WTC11 (cell line): ENCODE data around the gene MPEG1.

ENCODE experiments used
- CTCF ChIP-seq: fragments of 200-600 bp; IDR thresholded peaks from 2 replicates; pipeline ENCODE4 v1.8.0; 2022; ENCODE audit warnings: antibody characterized with exemption
- ELF4 ChIP-seq: sonication (generic); formaldehyde crosslinking; IDR thresholded peaks from 2 replicates; pipeline ENCODE4 v1.8.1; 2022; ENCODE audit warnings: low read depth, mild to moderate bottlenecking, moderate library complexity, missing genetic modification reagents
- FOXK1 ChIP-seq: sonication (generic); formaldehyde crosslinking; IDR thresholded peaks from 2 replicates; pipeline ENCODE4 v1.8.0; 2022; ENCODE audit warnings: mild to moderate bottlenecking, moderate library complexity, missing genetic modification reagents
- NR2C2 ChIP-seq: sonication (generic); formaldehyde crosslinking; IDR thresholded peaks from 2 replicates; pipeline ENCODE4 v1.8.0; 2022; ENCODE audit warnings: mild to moderate bottlenecking, missing genetic modification reagents
- ZNF219 ChIP-seq: sonication (generic); formaldehyde crosslinking; IDR thresholded peaks from 2 replicates; pipeline ENCODE4 v1.8.0; 2023; ENCODE audit warnings: missing genetic modification reagents, mild to moderate bottlenecking, borderline replicate concordance
- ZNF232 ChIP-seq: sonication (generic); formaldehyde crosslinking; IDR thresholded peaks from 2 replicates; pipeline ENCODE4 v1.8.0; 2022; ENCODE audit warnings: mild to moderate bottlenecking, missing genetic modification reagents
- ZNF263 ChIP-seq: sonication (generic); formaldehyde crosslinking; IDR thresholded peaks from 2 replicates; pipeline ENCODE4 v1.8.1; 2022; ENCODE audit warnings: low read depth, mild to moderate bottlenecking, moderate library complexity, missing genetic modification reagents
- ZNF317 ChIP-seq: sonication (generic); formaldehyde crosslinking; IDR thresholded peaks from 2 replicates; pipeline ENCODE4 v1.8.1; 2023; ENCODE audit warnings: low read depth, mild to moderate bottlenecking, moderate library complexity, missing genetic modification reagents, borderline replicate concordance
- TF ChIP-seq, protein P1 (sequence below): fragments of 250-450 bp; sonication (Bioruptor Pico); conservative IDR thresholded peaks from 2 replicates; pipeline ENCODE4 v1.9.0; 2021; ENCODE audit warnings: mild to moderate bottlenecking
- TF ChIP-seq, protein P2 (sequence below): sonication (generic); formaldehyde crosslinking; IDR thresholded peaks from 2 replicates; pipeline ENCODE4 v1.8.0; 2022; ENCODE audit warnings: mild to moderate bottlenecking, missing genetic modification reagents
- TF ChIP-seq, protein P3 (sequence below): sonication (generic); formaldehyde crosslinking; IDR thresholded peaks from 2 replicates; pipeline ENCODE4 v1.8.1; 2023; ENCODE audit warnings: mild to moderate bottlenecking, missing genetic modification reagents, moderate library complexity

GRCh38 chr11:59201353-59201752, 11.4 kb downstream of the MPEG1 start:
- TF ChIP-seq CTCF (0 out of 2 replicates have a peak, but pooled peaks have one; percentile 15), NR2C2 (CRISPR knock-in tag) (no peak), ZNF219 (no peak), ZNF263 (CRISPR knock-in tag) (no peak), ELF4 (no peak), ZNF232 (CRISPR knock-in tag) (no peak), ZNF317 (CRISPR knock-in tag) (no peak), FOXK1 (CRISPR knock-in tag) (no peak)
- TF ChIP-seq, protein P1, sequence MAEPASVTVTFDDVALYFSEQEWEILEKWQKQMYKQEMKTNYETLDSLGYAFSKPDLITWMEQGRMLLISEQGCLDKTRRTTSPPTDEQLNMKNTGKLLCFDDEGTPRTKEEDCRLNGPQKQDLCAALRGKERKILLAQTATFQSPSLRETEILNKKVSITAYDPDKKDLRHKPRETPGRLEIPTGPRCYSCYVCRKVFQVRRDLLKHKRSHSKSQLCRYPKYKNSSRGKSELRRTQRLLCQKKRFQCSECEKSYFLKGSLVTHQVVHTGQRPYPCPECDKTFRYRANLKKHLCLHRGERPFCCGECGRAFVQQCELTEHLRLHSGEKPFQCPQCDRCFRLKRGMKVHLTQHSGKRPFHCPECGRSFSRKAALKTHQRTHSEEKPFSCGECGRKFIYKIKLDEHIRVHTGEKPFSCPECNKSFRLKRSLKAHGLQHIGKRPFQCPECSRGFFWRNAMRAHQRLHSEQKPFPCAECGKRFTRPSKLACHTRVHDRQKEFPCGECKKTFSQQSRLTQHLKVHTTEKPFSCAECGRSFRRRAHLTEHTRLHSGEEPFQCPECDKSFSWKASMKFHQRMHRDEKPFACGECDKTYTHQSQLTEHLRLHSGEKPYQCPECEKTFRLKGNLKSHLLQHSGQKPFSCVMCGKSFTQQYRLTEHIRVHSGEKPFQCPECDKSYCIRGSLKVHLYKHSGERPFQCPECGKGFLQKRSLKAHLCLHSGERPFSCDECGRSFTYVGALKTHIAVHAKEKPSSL (CRISPR knock-in tag), result no peak
- TF ChIP-seq, protein P2, sequence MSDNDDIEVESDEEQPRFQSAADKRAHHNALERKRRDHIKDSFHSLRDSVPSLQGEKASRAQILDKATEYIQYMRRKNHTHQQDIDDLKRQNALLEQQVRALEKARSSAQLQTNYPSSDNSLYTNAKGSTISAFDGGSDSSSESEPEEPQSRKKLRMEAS (CRISPR knock-in tag), result no peak
- TF ChIP-seq, protein P3, sequence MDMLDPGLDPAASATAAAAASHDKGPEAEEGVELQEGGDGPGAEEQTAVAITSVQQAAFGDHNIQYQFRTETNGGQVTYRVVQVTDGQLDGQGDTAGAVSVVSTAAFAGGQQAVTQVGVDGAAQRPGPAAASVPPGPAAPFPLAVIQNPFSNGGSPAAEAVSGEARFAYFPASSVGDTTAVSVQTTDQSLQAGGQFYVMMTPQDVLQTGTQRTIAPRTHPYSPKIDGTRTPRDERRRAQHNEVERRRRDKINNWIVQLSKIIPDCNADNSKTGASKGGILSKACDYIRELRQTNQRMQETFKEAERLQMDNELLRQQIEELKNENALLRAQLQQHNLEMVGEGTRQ (CRISPR knock-in tag), result no peak
